WTC11 (cell line): Measurements from ENCODE around the gene VAV2. TPM values are rescaled to one million over a fixed set of nuclear protein-coding genes. Genes with fewer than 3 reads are reported as not detected.

Source experiments
- ATAC-seq: fragments of 200-7000 bp; cut with Tn5 transposase; 2 replicates; pipeline ENCODE4 v1.10.0; 2021; ENCODE audit warnings: mild to moderate bottlenecking, moderate library complexity
- CTCF ChIA-PET: fragments of 300-600 bp; sonication (Branson Sonifier 250); formaldehyde crosslinking; loops from one replicate; lab custom pipeline; 2021; ENCODE audit warnings: antibody characterized with exemption; lab: Charles Lee
- POLR2A ChIA-PET: fragments of 350-600 bp; sonication (Branson Sonifier 250); formaldehyde crosslinking; loops from one replicate; lab custom pipeline; 2021; ENCODE audit warnings: antibody characterized with exemption; lab: Charles Lee
- DNase-seq: peaks from one replicate; pipeline ENCODE4 v3.0.0; 2021; ENCODE audit warnings: low spot score
- H3K27ac Mint-ChIP-seq: 2 replicates; pipeline ENCODE4 v1.8.0; 2021; ENCODE audit warnings: mixed read lengths
- H3K27me3 Mint-ChIP-seq: 2 replicates; pipeline ENCODE4 v1.8.0; 2021; ENCODE audit warnings: low read depth, mild to moderate bottlenecking, moderate library complexity, mixed read lengths
- H3K36me3 Mint-ChIP-seq: 2 replicates; pipeline ENCODE4 v1.8.0; 2021; ENCODE audit warnings: mixed read lengths
- H3K4me1 Mint-ChIP-seq: 2 replicates; pipeline ENCODE4 v1.8.0; 2022; ENCODE audit warnings: mixed read lengths
- H3K4me3 Mint-ChIP-seq: 2 replicates; pipeline ENCODE4 v1.8.0; 2021; ENCODE audit warnings: mild to moderate bottlenecking, moderate library complexity, mixed read lengths
- H3K9me3 Mint-ChIP-seq: 2 replicates; pipeline ENCODE4 v1.8.0; 2021; ENCODE audit warnings: mixed read lengths
- CBFB ChIP-seq: sonication (generic); formaldehyde crosslinking; IDR thresholded peaks from 2 replicates; pipeline ENCODE4 v1.8.1; 2022; ENCODE audit warnings: mild to moderate bottlenecking, low read depth, missing genetic modification reagents
- ELF4 ChIP-seq: sonication (generic); formaldehyde crosslinking; IDR thresholded peaks from 2 replicates; pipeline ENCODE4 v1.8.1; 2022; ENCODE audit warnings: low read depth, mild to moderate bottlenecking, moderate library complexity, missing genetic modification reagents
- ESRRA ChIP-seq: sonication (generic); formaldehyde crosslinking; IDR thresholded peaks from 2 replicates; pipeline ENCODE4 v1.8.1; 2022; ENCODE audit warnings: mild to moderate bottlenecking, missing genetic modification reagents, borderline replicate concordance
- JUN ChIP-seq: sonication (generic); formaldehyde crosslinking; IDR thresholded peaks from 2 replicates; pipeline ENCODE4 v1.8.0; 2023; ENCODE audit warnings: mild to moderate bottlenecking, missing genetic modification reagents
- TEAD4 ChIP-seq: sonication (generic); formaldehyde crosslinking; IDR thresholded peaks from 2 replicates; pipeline ENCODE4 v1.8.0; 2022; ENCODE audit warnings: mild to moderate bottlenecking, missing genetic modification reagents
- ZBTB21 ChIP-seq: sonication (generic); formaldehyde crosslinking; IDR thresholded peaks from 2 replicates; pipeline ENCODE4 v1.8.1; 2023; ENCODE audit warnings: mild to moderate bottlenecking, missing genetic modification reagents, borderline replicate concordance
- ZNF219 ChIP-seq: sonication (generic); formaldehyde crosslinking; IDR thresholded peaks from 2 replicates; pipeline ENCODE4 v1.8.0; 2023; ENCODE audit warnings: missing genetic modification reagents, mild to moderate bottlenecking, borderline replicate concordance
- total RNA-seq: library from RNA; stranded (reverse); gene quantifications from 3 replicates; pipeline ENCODE4 v1.2.3, GENCODE V29; 2021
- TF ChIP-seq, protein P1 (sequence below): sonication (generic); formaldehyde crosslinking; IDR thresholded peaks from 2 replicates; pipeline ENCODE4 v1.8.0; 2022; ENCODE audit warnings: mild to moderate bottlenecking, missing genetic modification reagents
- TF ChIP-seq, protein P2 (sequence below): sonication (generic); formaldehyde crosslinking; IDR thresholded peaks from 2 replicates; pipeline ENCODE4 v1.8.0; 2022; ENCODE audit warnings: missing genetic modification reagents
- TF ChIP-seq, protein P3 (sequence below): sonication (generic); formaldehyde crosslinking; IDR thresholded peaks from 2 replicates; pipeline ENCODE4 v1.8.1; 2022; ENCODE audit warnings: low read depth, mild to moderate bottlenecking, moderate library complexity, missing genetic modification reagents, borderline replicate concordance
- TF ChIP-seq, protein P4 (sequence below): fragments of 250-450 bp; sonication (Bioruptor Pico); IDR thresholded peaks from 2 replicates; pipeline ENCODE4 v2.1.2; 2022; ENCODE audit warnings: mild to moderate bottlenecking, moderate library complexity
- TF ChIP-seq, protein P5 (sequence below): fragments of 250-450 bp; sonication (Bioruptor Pico); IDR thresholded peaks from 2 replicates; pipeline ENCODE4 v1.8.0; 2021; ENCODE audit warnings: mild to moderate bottlenecking
- TF ChIP-seq, protein P6 (sequence below): sonication (generic); formaldehyde crosslinking; IDR thresholded peaks from 2 replicates; pipeline ENCODE4 v1.8.0; 2022; ENCODE audit warnings: mild to moderate bottlenecking, missing genetic modification reagents
- TF ChIP-seq, protein P7 (sequence below): fragments of 250-450 bp; sonication (Bioruptor Pico); IDR thresholded peaks from 2 replicates; pipeline ENCODE4 v1.9.0; 2021; ENCODE audit warnings: mild to moderate bottlenecking, borderline replicate concordance

The VAV2 gene
- total RNA-seq, 1 experiment from 2014 or later = 39.7 TPM

DNA sequence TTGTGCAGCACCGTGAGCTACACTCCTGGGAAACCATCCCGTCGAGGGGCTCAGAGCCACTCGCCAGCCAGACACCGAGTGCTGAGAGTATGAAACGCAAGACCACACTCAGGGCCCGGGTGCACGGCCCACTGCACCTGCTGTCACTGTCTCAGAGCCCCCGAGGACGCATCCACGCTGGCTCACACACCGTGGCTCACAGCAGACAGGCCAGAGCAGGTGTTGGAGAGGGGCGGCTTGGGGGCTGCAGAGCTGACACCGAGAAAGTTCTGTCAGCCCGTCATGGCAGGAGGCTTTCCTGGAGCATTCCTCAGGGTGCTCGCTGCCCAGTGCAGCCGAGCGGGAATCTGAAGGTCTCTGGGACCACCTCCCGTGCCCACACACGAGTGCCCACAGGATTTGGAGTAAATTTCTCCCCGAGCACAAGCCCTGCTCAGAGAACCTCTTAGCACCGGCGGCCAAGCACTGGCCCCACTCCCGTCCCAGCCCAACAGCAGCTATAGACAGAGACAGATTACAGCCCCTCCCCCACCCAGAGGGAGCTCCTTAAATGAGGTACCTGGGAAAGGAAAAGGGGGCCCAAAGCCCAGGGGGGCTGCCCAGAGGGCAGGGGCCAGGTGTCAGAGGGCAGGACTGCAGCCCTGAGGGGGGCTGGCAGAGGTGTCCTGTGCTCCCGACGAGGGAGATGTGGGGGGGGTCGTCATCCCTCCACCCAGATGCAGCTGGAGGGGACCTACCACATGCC, 197.9 kb downstream of the VAV2 start:
- H3K27ac Mint-ChIP-seq = no peak overlapping the region
- ATAC-seq (no peak), DNase-seq (no peak)
- H3K4me3 Mint-ChIP-seq = no peak overlapping the region
- H3K27me3 Mint-ChIP-seq = no peaks in the 10 kb centered on the region
- H3K36me3 Mint-ChIP-seq = peaks cover 8% of the 10 kb centered on the region; the same call in 1 of the 2 replicates
- H3K4me1 Mint-ChIP-seq = no peaks in the 10 kb centered on the region
- CTCF ChIA-PET = interaction anchor here (0.5 to 3.3 kb wide), 9 partner anchors 9 to 232 kb away, joined by 3 to 18 read pairs (median 3); no protein-coding TSS in a partner anchor
- TF ChIP-seq, protein P1, sequence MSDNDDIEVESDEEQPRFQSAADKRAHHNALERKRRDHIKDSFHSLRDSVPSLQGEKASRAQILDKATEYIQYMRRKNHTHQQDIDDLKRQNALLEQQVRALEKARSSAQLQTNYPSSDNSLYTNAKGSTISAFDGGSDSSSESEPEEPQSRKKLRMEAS (CRISPR knock-in tag) = no peak
- TF ChIP-seq, protein P2, sequence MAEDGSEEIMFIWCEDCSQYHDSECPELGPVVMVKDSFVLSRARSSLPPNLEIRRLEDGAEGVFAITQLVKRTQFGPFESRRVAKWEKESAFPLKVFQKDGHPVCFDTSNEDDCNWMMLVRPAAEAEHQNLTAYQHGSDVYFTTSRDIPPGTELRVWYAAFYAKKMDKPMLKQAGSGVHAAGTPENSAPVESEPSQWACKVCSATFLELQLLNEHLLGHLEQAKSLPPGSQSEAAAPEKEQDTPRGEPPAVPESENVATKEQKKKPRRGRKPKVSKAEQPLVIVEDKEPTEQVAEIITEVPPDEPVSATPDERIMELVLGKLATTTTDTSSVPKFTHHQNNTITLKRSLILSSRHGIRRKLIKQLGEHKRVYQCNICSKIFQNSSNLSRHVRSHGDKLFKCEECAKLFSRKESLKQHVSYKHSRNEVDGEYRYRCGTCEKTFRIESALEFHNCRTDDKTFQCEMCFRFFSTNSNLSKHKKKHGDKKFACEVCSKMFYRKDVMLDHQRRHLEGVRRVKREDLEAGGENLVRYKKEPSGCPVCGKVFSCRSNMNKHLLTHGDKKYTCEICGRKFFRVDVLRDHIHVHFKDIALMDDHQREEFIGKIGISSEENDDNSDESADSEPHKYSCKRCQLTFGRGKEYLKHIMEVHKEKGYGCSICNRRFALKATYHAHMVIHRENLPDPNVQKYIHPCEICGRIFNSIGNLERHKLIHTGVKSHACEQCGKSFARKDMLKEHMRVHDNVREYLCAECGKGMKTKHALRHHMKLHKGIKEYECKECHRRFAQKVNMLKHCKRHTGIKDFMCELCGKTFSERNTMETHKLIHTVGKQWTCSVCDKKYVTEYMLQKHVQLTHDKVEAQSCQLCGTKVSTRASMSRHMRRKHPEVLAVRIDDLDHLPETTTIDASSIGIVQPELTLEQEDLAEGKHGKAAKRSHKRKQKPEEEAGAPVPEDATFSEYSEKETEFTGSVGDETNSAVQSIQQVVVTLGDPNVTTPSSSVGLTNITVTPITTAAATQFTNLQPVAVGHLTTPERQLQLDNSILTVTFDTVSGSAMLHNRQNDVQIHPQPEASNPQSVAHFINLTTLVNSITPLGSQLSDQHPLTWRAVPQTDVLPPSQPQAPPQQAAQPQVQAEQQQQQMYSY (CRISPR knock-in tag) = no peak
- TF ChIP-seq ELF4 (CRISPR knock-in tag) = no peak
- no peak for TF ChIP-seq ESRRA (CRISPR knock-in tag)
- TF ChIP-seq TEAD4 = no peak
- TF ChIP-seq, protein P3, sequence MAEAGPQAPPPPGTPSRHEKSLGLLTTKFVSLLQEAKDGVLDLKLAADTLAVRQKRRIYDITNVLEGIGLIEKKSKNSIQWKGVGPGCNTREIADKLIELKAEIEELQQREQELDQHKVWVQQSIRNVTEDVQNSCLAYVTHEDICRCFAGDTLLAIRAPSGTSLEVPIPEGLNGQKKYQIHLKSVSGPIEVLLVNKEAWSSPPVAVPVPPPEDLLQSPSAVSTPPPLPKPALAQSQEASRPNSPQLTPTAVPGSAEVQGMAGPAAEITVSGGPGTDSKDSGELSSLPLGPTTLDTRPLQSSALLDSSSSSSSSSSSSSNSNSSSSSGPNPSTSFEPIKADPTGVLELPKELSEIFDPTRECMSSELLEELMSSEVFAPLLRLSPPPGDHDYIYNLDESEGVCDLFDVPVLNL = no peak
- TF ChIP-seq, all 79 proteins: peak for 0
- no peaks in the 10 kb centered on the region for H3K9me3 Mint-ChIP-seq
- POLR2A ChIA-PET = interaction anchor here (0.8 to 1.1 kb wide), 2 partner anchors 40 to 1921 kb away, joined by 3 to 5 read pairs; no protein-coding TSS in a partner anchor

DNA sequence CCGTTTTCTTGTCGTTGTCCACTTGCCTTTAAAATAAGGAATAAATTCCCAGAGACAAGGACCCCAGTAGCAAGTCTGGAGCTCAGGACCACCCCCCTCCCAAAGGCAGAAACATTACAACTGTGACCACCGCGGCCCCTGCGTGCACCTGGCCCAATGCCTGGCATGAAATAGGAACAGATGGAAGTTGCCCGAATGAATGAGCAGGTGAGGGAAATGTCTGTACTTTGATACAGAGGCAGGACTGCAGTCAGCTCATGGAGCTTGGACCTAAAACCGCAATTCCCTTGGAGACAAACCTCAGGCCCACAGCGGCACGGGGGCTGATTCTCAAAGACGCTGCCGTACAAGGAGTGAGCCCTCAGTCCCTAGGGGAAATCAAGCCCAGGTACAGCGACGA, 198.7 kb downstream of the VAV2 start:
- H3K36me3 Mint-ChIP-seq = peaks cover 8% of the 10 kb centered on the region; the same call in 1 of the 2 replicates
- no peak for ATAC-seq
- DNase-seq = no peak
- H3K4me3 Mint-ChIP-seq = no peak overlapping the region
- CTCF ChIA-PET = interaction anchor here (0.8 to 3.3 kb wide), 7 partner anchors 10 to 233 kb away, joined by 3 to 18 read pairs (median 3); no protein-coding TSS in a partner anchor
- POLR2A ChIA-PET = interaction anchor here (0.6 kb wide), 1 partner anchor 174 kb away, joined by 5 read pairs; no protein-coding TSS in a partner anchor
- H3K4me1 Mint-ChIP-seq = no peaks in the 10 kb centered on the region
- H3K27ac Mint-ChIP-seq = no peak overlapping the region; the same call in 1 of the 2 replicates
- H3K27me3 Mint-ChIP-seq = no peaks in the 10 kb centered on the region
- no peaks in the 10 kb centered on the region for H3K9me3 Mint-ChIP-seq
- TF ChIP-seq ESRRA (CRISPR knock-in tag) (no peak), ZNF219 (CRISPR knock-in tag) (no peak), CBFB (CRISPR knock-in tag) (no peak), JUN (no peak), ZBTB21 (CRISPR knock-in tag) (no peak)
- TF ChIP-seq, protein P1 (CRISPR knock-in tag) = no peak
- TF ChIP-seq, protein P4, sequence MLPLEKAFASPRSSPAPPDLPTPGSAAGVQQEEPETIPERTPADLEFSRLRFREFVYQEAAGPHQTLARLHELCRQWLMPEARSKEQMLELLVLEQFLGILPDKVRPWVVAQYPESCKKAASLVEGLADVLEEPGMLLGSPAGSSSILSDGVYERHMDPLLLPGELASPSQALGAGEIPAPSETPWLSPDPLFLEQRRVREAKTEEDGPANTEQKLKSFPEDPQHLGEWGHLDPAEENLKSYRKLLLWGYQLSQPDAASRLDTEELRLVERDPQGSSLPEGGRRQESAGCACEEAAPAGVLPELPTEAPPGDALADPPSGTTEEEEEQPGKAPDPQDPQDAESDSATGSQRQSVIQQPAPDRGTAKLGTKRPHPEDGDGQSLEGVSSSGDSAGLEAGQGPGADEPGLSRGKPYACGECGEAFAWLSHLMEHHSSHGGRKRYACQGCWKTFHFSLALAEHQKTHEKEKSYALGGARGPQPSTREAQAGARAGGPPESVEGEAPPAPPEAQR = no peak
- TF ChIP-seq, protein P5, sequence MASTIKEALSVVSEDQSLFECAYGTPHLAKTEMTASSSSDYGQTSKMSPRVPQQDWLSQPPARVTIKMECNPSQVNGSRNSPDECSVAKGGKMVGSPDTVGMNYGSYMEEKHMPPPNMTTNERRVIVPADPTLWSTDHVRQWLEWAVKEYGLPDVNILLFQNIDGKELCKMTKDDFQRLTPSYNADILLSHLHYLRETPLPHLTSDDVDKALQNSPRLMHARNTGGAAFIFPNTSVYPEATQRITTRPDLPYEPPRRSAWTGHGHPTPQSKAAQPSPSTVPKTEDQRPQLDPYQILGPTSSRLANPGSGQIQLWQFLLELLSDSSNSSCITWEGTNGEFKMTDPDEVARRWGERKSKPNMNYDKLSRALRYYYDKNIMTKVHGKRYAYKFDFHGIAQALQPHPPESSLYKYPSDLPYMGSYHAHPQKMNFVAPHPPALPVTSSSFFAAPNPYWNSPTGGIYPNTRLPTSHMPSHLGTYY (CRISPR knock-in tag) = no peak
- TF ChIP-seq, protein P6, sequence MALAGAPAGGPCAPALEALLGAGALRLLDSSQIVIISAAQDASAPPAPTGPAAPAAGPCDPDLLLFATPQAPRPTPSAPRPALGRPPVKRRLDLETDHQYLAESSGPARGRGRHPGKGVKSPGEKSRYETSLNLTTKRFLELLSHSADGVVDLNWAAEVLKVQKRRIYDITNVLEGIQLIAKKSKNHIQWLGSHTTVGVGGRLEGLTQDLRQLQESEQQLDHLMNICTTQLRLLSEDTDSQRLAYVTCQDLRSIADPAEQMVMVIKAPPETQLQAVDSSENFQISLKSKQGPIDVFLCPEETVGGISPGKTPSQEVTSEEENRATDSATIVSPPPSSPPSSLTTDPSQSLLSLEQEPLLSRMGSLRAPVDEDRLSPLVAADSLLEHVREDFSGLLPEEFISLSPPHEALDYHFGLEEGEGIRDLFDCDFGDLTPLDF = no peak
- TF ChIP-seq, protein P7, sequence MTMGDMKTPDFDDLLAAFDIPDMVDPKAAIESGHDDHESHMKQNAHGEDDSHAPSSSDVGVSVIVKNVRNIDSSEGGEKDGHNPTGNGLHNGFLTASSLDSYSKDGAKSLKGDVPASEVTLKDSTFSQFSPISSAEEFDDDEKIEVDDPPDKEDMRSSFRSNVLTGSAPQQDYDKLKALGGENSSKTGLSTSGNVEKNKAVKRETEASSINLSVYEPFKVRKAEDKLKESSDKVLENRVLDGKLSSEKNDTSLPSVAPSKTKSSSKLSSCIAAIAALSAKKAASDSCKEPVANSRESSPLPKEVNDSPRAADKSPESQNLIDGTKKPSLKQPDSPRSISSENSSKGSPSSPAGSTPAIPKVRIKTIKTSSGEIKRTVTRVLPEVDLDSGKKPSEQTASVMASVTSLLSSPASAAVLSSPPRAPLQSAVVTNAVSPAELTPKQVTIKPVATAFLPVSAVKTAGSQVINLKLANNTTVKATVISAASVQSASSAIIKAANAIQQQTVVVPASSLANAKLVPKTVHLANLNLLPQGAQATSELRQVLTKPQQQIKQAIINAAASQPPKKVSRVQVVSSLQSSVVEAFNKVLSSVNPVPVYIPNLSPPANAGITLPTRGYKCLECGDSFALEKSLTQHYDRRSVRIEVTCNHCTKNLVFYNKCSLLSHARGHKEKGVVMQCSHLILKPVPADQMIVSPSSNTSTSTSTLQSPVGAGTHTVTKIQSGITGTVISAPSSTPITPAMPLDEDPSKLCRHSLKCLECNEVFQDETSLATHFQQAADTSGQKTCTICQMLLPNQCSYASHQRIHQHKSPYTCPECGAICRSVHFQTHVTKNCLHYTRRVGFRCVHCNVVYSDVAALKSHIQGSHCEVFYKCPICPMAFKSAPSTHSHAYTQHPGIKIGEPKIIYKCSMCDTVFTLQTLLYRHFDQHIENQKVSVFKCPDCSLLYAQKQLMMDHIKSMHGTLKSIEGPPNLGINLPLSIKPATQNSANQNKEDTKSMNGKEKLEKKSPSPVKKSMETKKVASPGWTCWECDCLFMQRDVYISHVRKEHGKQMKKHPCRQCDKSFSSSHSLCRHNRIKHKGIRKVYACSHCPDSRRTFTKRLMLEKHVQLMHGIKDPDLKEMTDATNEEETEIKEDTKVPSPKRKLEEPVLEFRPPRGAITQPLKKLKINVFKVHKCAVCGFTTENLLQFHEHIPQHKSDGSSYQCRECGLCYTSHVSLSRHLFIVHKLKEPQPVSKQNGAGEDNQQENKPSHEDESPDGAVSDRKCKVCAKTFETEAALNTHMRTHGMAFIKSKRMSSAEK (CRISPR knock-in tag) = no peak
